ENCODE results near the gene PSMC5. TPM values are rescaled to one million over a fixed set of nuclear protein-coding genes. Genes with fewer than 3 reads are reported as not detected.

PSMC5 gene
- polyA plus RNA-seq, 1 donor from 2014 or later = 69.5 TPM

DNA sequence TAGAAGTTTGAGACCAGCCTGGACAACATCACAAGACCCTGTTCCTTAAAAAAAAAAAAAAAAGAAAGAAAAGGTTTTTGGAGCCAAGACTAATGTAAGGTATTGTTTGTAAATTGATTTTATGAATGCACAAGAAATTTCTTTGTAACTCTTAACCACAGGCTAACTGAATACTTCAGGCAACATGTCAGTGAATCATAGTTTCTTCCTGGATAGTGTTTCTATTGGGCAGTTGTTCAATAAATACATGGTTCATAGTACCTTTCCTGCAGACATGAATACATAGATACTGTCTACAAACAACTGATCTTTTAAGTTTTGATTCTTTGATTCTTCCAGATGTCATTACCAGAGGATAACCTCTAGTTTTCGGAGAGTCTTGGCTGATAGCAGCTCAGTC, 41.7 kb upstream of the PSMC5 start:
- H3F3A ChIP-seq (ENCODE audit: insufficient read depth, low read length, poor library complexity, severe bottlenecking) = no peaks in the 10 kb centered on the region
- H3K27ac ChIP-seq (ENCODE audit: low read length) = no peak overlapping the region
- no peaks in the 10 kb centered on the region for H3K9me3 ChIP-seq (ENCODE audit: low read length)
- H3K36me3 ChIP-seq (ENCODE audit: insufficient read depth, low read length) = no peaks in the 10 kb centered on the region
- no peaks in the 10 kb centered on the region for H3K9me2 ChIP-seq (ENCODE audit: insufficient read depth, low read length)
- H3K79me2 ChIP-seq (replicated peaks; ENCODE audit: insufficient read depth, low read length) = peaks cover 34% of the 10 kb centered on the region
- H4K20me1 ChIP-seq (ENCODE audit: insufficient read depth) = no peaks in the 10 kb centered on the region
- no peak overlapping the region for H3K4me2 ChIP-seq (ENCODE audit: low read length)
- TF ChIP-seq EP300 (conservative IDR thresholded peaks at IDR 0.05; ENCODE audit: poor library complexity, severe bottlenecking) (no peak), CTCF (IDR thresholded peaks at IDR 0.05; ENCODE audit: poor library complexity, severe bottlenecking) (no peak), MXI1 (conservative IDR thresholded peaks at IDR 0.05; ENCODE audit: poor library complexity, severe bottlenecking) (no peak), EZH2 (IDR thresholded peaks at IDR 0.05; ENCODE audit: borderline replicate concordance, insufficient read depth, low read length, poor library complexity, severe bottlenecking) (no peak), REST (IDR thresholded peaks at IDR 0.05; ENCODE audit: borderline replicate concordance) (no peak), RAD21 (conservative IDR thresholded peaks at IDR 0.05) (no peak), TAF1 (IDR thresholded peaks at IDR 0.05; ENCODE audit: low read depth) (no peak), POLR2AphosphoS5 (IDR thresholded peaks at IDR 0.05) (no peak), SMC3 (conservative IDR thresholded peaks at IDR 0.05; ENCODE audit: poor library complexity) (no peak)
- H3K4me3 ChIP-seq (ENCODE audit: low read length) = no peak overlapping the region
- no peak overlapping the region for H3K9ac ChIP-seq (ENCODE audit: low read length)
- no peak overlapping the region for H2AFZ ChIP-seq (ENCODE audit: low read depth, low read length)
- H3K27me3 ChIP-seq (ENCODE audit: insufficient read depth, low read depth, low read length) = no peaks in the 10 kb centered on the region

GRCh38 chr17:63786117-63786516, 41.1 kb upstream of the PSMC5 start:
- TF ChIP-seq MXI1 (conservative IDR thresholded peaks at IDR 0.05; ENCODE audit: poor library complexity, severe bottlenecking) (no peak), RAD21 (conservative IDR thresholded peaks at IDR 0.05) (no peak), TAF1 (IDR thresholded peaks at IDR 0.05; ENCODE audit: low read depth) (no peak), EP300 (conservative IDR thresholded peaks at IDR 0.05; ENCODE audit: poor library complexity, severe bottlenecking) (no peak), EZH2 (IDR thresholded peaks at IDR 0.05; ENCODE audit: borderline replicate concordance, insufficient read depth, low read length, poor library complexity, severe bottlenecking) (no peak), POLR2AphosphoS5 (IDR thresholded peaks at IDR 0.05) (no peak), REST (IDR thresholded peaks at IDR 0.05; ENCODE audit: borderline replicate concordance) (no peak), SMC3 (conservative IDR thresholded peaks at IDR 0.05; ENCODE audit: poor library complexity) (no peak), CTCF (IDR thresholded peaks at IDR 0.05; ENCODE audit: poor library complexity, severe bottlenecking) (no peak)
- H3K79me2 ChIP-seq (replicated peaks; ENCODE audit: insufficient read depth, low read length) = peaks cover 29% of the 10 kb centered on the region
- H3F3A ChIP-seq (ENCODE audit: insufficient read depth, low read length, poor library complexity, severe bottlenecking) = no peaks in the 10 kb centered on the region
- no peak overlapping the region for H3K27ac ChIP-seq (ENCODE audit: low read length)
- no peaks in the 10 kb centered on the region for H3K9me3 ChIP-seq (ENCODE audit: low read length)
- H3K9ac ChIP-seq (ENCODE audit: low read length) = no peak overlapping the region
- no peak overlapping the region for H3K4me3 ChIP-seq (ENCODE audit: low read length)
- no peaks in the 10 kb centered on the region for H3K36me3 ChIP-seq (ENCODE audit: insufficient read depth, low read length)
- H4K20me1 ChIP-seq (ENCODE audit: insufficient read depth) = no peaks in the 10 kb centered on the region
- no peaks in the 10 kb centered on the region for H3K9me2 ChIP-seq (ENCODE audit: insufficient read depth, low read length)
- H3K4me2 ChIP-seq (ENCODE audit: low read length) = no peak overlapping the region
- H3K27me3 ChIP-seq (ENCODE audit: insufficient read depth, low read depth, low read length) = no peaks in the 10 kb centered on the region
- no peak overlapping the region for H2AFZ ChIP-seq (ENCODE audit: low read depth, low read length)
